NCI-H774 (cell line): Measurements from ENCODE around the gene FAM149B1.
A peak's percentile ranks its signal among the peaks of the same experiment; 100 is the strongest.
"Not testable (repeated sequence)": the region's sequence is repeated elsewhere in the genome, so short reads cannot be mapped to it uniquely, and the experiment has no call there.

Source experiments
- DNase-seq: peaks from one replicate; lab custom pipeline; 2025; lab: John Stamatoyannopoulos, UW

FAM149B1 gene

GRCh38 chr10:73233883-73234282 lies 66.0 kb downstream of the FAM149B1 start:
- DNase-seq: no peak

- no peak for DNase-seq
Measured at GRCh38 chr10:73234695-73235094, 66.8 kb downstream of the FAM149B1 start.

- DNase-seq: no peak
Measured at GRCh38 chr10:73238990-73239566, 71.2 kb downstream of the FAM149B1 start.

- no peak for DNase-seq
Measured at GRCh38 chr10:73239908-73240307, 72.0 kb downstream of the FAM149B1 start.

GRCh38 chr10:73244866-73245477 lies 77.1 kb downstream of the FAM149B1 start:
- no peak for DNase-seq

- DNase-seq: no peak
Measured at GRCh38 chr10:73246322-73246645, 78.4 kb downstream of the FAM149B1 start.

- peak; percentile 90 for DNase-seq
Measured at GRCh38 chr10:73246646-73247508, 79.0 kb downstream of the FAM149B1 start, which contains the start of gene DNAJC9. Gene DNAJC9, minus strand, starts transcription at chr10:73247255. Its CDS starts 66 bp downstream, at chr10:73247189.

- DNase-seq: no peak
Measured at GRCh38 chr10:73247509-73248258, 79.8 kb downstream of the FAM149B1 start.

GRCh38 chr10:73248259-73248724 lies 80.4 kb downstream of the FAM149B1 start:
- DNase-seq: no peak

- DNase-seq: no peak
Measured at GRCh38 chr10:73251683-73252444, 83.9 kb downstream of the FAM149B1 start.

GRCh38 chr10:73252445-73253224 lies 84.7 kb downstream of the FAM149B1 start, which contains the start of gene MRPS16:
Gene MRPS16, minus strand, starts transcription at chr10:73252644. Its CDS starts 162 bp downstream, at chr10:73252482.
- DNase-seq: peak; percentile 94

- no peak for DNase-seq
Measured at GRCh38 chr10:73253225-73253555, 85.3 kb downstream of the FAM149B1 start.

GRCh38 chr10:73258612-73259011 lies 90.7 kb downstream of the FAM149B1 start:
- DNase-seq: not testable (repeated sequence)

GRCh38 chr10:73261362-73261995 lies 93.6 kb downstream of the FAM149B1 start:
- DNase-seq: no peak

- DNase-seq: no peak
Measured at GRCh38 chr10:73262105-73262730, 94.3 kb downstream of the FAM149B1 start.

GRCh38 chr10:73262880-73263555 lies 95.1 kb downstream of the FAM149B1 start:
- DNase-seq: no peak

GRCh38 chr10:73263693-73264347 lies 95.9 kb downstream of the FAM149B1 start:
- DNase-seq: no peak

- DNase-seq: no peak
Measured at GRCh38 chr10:73264423-73264822, 96.5 kb downstream of the FAM149B1 start.

GRCh38 chr10:73281097-73281496 lies 113.2 kb downstream of the FAM149B1 start:
- DNase-seq: no peak
